ENCODE measurements around the gene P3H1. TPM values are rescaled to one million over a fixed set of nuclear protein-coding genes. Genes with fewer than 3 reads are reported as not detected.

The P3H1 gene
- total and polyA plus RNA-seq, 2 experiments from 2014 or later, result 51.1 to 75.1 TPM

DNA sequence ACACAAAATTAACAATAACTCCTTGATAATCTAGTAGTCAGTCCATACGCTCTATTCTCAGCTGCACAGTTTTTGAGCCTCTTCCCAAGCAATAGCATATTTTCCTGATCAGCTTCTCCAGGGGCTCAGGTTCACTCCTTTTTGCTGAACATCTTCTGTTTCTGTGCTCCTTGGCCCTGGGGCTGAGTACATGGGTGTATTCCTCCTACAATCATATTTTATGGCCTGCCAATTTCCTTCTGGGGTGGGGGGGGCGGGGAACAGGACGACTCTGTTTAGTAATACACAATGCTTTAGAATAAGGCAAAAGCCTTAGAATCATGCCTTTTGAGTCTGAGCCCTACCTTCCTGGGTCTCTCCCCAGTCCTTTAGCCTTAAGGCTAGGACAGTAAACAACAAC is 35.2 kb downstream of the P3H1 start:
- H3K4me1 ChIP-seq (ENCODE audit: insufficient read depth), result no peaks in the 10 kb centered on the region
- H3K79me2 ChIP-seq (replicated peaks; ENCODE audit: insufficient read depth), result no peaks in the 10 kb centered on the region
- Mint-ChIP-seq H3K9me3 (no peaks in the 10 kb centered on the region), H3K4me1 (peaks cover 12% of the 10 kb centered on the region), H3K27ac (no peak overlapping the region), H3K36me3 (ENCODE audit: low read depth) (no peaks in the 10 kb centered on the region; the same call in 2 of the 3 replicates), H3K4me3 (no peak overlapping the region), H3K27me3 (ENCODE audit: insufficient read depth, low read depth, poor library complexity) (peaks cover 4% of the 10 kb centered on the region)
- H3K9me2 ChIP-seq (ENCODE audit: insufficient read depth), result no peaks in the 10 kb centered on the region
- no peak for ATAC-seq
- DNase-seq (ENCODE audit: low spot score), result no peak
- no peak overlapping the region for H3K4me3 ChIP-seq
- H3K36me3 ChIP-seq (ENCODE audit: insufficient read depth), result no peaks in the 10 kb centered on the region
- H3K4me2 ChIP-seq, result no peak overlapping the region
- H4K20me1 ChIP-seq (replicated peaks; ENCODE audit: insufficient read depth), result no peaks in the 10 kb centered on the region
- H2AFZ ChIP-seq, result no peak overlapping the region
- TF ChIP-seq EZH2 (IDR thresholded peaks at IDR 0.05; ENCODE audit: low read depth, unreplicated experiment) (no peak), ZNF331 (CRISPR knock-in tag; IDR thresholded peaks at IDR 0.05; ENCODE audit: low read depth) (no peak), JUNB (IDR thresholded peaks at IDR 0.05; ENCODE audit: unreplicated experiment) (no peak), STAT1 (IDR thresholded peaks at IDR 0.05; ENCODE audit: unreplicated experiment) (no peak)
- TF ChIP-seq, protein P1, sequence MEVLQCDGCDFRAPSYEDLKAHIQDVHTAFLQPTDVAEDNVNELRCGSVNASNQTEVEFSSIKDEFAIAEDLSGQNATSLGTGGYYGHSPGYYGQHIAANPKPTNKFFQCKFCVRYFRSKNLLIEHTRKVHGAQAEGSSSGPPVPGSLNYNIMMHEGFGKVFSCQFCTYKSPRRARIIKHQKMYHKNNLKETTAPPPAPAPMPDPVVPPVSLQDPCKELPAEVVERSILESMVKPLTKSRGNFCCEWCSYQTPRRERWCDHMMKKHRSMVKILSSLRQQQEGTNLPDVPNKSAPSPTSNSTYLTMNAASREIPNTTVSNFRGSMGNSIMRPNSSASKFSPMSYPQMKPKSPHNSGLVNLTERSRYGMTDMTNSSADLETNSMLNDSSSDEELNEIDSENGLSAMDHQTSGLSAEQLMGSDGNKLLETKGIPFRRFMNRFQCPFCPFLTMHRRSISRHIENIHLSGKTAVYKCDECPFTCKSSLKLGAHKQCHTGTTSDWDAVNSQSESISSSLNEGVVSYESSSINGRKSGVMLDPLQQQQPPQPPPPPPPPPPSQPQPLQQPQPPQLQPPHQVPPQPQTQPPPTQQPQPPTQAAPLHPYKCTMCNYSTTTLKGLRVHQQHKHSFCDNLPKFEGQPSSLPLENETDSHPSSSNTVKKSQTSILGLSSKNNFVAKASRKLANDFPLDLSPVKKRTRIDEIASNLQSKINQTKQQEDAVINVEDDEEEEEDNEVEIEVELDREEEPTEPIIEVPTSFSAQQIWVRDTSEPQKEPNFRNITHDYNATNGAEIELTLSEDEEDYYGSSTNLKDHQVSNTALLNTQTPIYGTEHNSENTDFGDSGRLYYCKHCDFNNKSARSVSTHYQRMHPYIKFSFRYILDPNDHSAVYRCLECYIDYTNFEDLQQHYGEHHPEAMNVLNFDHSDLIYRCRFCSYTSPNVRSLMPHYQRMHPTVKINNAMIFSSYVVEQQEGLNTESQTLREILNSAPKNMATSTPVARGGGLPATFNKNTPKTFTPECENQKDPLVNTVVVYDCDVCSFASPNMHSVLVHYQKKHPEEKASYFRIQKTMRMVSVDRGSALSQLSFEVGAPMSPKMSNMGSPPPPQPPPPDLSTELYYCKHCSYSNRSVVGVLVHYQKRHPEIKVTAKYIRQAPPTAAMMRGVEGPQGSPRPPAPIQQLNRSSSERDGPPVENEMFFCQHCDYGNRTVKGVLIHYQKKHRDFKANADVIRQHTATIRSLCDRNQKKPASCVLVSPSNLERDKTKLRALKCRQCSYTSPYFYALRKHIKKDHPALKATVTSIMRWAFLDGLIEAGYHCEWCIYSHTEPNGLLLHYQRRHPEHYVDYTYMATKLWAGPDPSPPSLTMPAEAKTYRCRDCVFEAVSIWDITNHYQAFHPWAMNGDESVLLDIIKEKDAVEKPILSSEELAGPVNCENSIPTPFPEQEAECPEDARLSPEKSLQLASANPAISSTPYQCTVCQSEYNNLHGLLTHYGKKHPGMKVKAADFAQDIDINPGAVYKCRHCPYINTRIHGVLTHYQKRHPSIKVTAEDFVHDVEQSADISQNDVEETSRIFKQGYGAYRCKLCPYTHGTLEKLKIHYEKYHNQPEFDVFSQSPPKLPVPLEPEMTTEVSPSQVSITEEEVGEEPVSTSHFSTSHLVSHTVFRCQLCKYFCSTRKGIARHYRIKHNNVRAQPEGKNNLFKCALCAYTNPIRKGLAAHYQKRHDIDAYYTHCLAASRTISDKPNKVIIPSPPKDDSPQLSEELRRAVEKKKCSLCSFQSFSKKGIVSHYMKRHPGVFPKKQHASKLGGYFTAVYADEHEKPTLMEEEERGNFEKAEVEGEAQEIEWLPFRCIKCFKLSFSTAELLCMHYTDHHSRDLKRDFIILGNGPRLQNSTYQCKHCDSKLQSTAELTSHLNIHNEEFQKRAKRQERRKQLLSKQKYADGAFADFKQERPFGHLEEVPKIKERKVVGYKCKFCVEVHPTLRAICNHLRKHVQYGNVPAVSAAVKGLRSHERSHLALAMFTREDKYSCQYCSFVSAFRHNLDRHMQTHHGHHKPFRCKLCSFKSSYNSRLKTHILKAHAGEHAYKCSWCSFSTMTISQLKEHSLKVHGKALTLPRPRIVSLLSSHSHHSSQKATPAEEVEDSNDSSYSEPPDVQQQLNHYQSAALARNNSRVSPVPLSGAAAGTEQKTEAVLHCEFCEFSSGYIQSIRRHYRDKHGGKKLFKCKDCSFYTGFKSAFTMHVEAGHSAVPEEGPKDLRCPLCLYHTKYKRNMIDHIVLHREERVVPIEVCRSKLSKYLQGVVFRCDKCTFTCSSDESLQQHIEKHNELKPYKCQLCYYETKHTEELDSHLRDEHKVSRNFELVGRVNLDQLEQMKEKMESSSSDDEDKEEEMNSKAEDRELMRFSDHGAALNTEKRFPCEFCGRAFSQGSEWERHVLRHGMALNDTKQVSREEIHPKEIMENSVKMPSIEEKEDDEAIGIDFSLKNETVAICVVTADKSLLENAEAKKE (CRISPR knock-in tag; IDR thresholded peaks at IDR 0.05), result no peak
- TF ChIP-seq, protein P2, sequence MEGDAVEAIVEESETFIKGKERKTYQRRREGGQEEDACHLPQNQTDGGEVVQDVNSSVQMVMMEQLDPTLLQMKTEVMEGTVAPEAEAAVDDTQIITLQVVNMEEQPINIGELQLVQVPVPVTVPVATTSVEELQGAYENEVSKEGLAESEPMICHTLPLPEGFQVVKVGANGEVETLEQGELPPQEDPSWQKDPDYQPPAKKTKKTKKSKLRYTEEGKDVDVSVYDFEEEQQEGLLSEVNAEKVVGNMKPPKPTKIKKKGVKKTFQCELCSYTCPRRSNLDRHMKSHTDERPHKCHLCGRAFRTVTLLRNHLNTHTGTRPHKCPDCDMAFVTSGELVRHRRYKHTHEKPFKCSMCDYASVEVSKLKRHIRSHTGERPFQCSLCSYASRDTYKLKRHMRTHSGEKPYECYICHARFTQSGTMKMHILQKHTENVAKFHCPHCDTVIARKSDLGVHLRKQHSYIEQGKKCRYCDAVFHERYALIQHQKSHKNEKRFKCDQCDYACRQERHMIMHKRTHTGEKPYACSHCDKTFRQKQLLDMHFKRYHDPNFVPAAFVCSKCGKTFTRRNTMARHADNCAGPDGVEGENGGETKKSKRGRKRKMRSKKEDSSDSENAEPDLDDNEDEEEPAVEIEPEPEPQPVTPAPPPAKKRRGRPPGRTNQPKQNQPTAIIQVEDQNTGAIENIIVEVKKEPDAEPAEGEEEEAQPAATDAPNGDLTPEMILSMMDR (conservative IDR thresholded peaks at IDR 0.05; ENCODE audit: low read depth in 2 of 2), result no peak
- TF ChIP-seq, protein P3, sequence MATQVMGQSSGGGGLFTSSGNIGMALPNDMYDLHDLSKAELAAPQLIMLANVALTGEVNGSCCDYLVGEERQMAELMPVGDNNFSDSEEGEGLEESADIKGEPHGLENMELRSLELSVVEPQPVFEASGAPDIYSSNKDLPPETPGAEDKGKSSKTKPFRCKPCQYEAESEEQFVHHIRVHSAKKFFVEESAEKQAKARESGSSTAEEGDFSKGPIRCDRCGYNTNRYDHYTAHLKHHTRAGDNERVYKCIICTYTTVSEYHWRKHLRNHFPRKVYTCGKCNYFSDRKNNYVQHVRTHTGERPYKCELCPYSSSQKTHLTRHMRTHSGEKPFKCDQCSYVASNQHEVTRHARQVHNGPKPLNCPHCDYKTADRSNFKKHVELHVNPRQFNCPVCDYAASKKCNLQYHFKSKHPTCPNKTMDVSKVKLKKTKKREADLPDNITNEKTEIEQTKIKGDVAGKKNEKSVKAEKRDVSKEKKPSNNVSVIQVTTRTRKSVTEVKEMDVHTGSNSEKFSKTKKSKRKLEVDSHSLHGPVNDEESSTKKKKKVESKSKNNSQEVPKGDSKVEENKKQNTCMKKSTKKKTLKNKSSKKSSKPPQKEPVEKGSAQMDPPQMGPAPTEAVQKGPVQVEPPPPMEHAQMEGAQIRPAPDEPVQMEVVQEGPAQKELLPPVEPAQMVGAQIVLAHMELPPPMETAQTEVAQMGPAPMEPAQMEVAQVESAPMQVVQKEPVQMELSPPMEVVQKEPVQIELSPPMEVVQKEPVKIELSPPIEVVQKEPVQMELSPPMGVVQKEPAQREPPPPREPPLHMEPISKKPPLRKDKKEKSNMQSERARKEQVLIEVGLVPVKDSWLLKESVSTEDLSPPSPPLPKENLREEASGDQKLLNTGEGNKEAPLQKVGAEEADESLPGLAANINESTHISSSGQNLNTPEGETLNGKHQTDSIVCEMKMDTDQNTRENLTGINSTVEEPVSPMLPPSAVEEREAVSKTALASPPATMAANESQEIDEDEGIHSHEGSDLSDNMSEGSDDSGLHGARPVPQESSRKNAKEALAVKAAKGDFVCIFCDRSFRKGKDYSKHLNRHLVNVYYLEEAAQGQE (IDR thresholded peaks at IDR 0.05; ENCODE audit: unreplicated experiment), result no peak
- TF ChIP-seq, protein P4, sequence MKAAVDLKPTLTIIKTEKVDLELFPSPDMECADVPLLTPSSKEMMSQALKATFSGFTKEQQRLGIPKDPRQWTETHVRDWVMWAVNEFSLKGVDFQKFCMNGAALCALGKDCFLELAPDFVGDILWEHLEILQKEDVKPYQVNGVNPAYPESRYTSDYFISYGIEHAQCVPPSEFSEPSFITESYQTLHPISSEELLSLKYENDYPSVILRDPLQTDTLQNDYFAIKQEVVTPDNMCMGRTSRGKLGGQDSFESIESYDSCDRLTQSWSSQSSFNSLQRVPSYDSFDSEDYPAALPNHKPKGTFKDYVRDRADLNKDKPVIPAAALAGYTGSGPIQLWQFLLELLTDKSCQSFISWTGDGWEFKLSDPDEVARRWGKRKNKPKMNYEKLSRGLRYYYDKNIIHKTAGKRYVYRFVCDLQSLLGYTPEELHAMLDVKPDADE (IDR thresholded peaks at IDR 0.05), result no peak
- H3K27me3 ChIP-seq (ENCODE audit: insufficient read depth), result no peaks in the 10 kb centered on the region
- no peaks in the 10 kb centered on the region for H3F3A ChIP-seq (replicated peaks; ENCODE audit: low read depth)
- H3K27ac ChIP-seq (ENCODE audit: low read depth), result no peak overlapping the region
